Rectal smooth muscle tissue (tissue), 1 donor: ENCODE measurements around the gene TWIST2.

Source experiments
- H3K27ac ChIP-seq: one replicate; pipeline ENCODE4 v1.7.0; 2013; ENCODE audit warnings: low read depth, low read length, inconsistent platforms
- H3K27me3 ChIP-seq: one replicate; pipeline ENCODE4 v1.7.0; 2013; ENCODE audit warnings: low read length; ENCODE audit not compliant: control insufficient read depth, insufficient read depth
- H3K36me3 ChIP-seq: one replicate; pipeline ENCODE4 v1.7.0; 2013; ENCODE audit warnings: low read length; ENCODE audit not compliant: control insufficient read depth, insufficient read depth
- H3K4me1 ChIP-seq: one replicate; pipeline ENCODE4 v1.7.0; 2013; ENCODE audit warnings: low read length; ENCODE audit not compliant: control insufficient read depth, insufficient read depth
- H3K4me3 ChIP-seq: one replicate; pipeline ENCODE4 v1.7.0; 2013; ENCODE audit warnings: low read length
- H3K9ac ChIP-seq: one replicate; pipeline ENCODE4 v1.7.0; 2013; ENCODE audit warnings: low read length

TWIST2 gene

GRCh38 chr2:238926761-238927611, 79.1 kb downstream of the TWIST2 start:
- Histone ChIP-seq H3K27ac (no peak overlapping the region), H3K4me1 (no peaks in the 10 kb centered on the region), H3K9ac (no peak overlapping the region), H3K27me3 (no peaks in the 10 kb centered on the region), H3K36me3 (no peaks in the 10 kb centered on the region), H3K4me3 (no peak overlapping the region)

- no peaks in the 10 kb centered on the region for H3K4me1 ChIP-seq
- no peak overlapping the region for H3K9ac ChIP-seq
- no peaks in the 10 kb centered on the region for H3K36me3 ChIP-seq
- no peaks in the 10 kb centered on the region for H3K27me3 ChIP-seq
- no peak overlapping the region for H3K4me3 ChIP-seq
- H3K27ac ChIP-seq, result no peak overlapping the region
These were observed 80.0 kb downstream of the TWIST2 start for GRCh38 chr2:238927746-238928519.

GRCh38 chr2:238928520-238929241, 80.8 kb downstream of the TWIST2 start:
- Histone ChIP-seq H3K4me3 (no peak overlapping the region), H3K27ac (no peak overlapping the region), H3K9ac (no peak overlapping the region), H3K27me3 (no peaks in the 10 kb centered on the region), H3K4me1 (no peaks in the 10 kb centered on the region), H3K36me3 (no peaks in the 10 kb centered on the region)

- H3K4me1 ChIP-seq, result no peaks in the 10 kb centered on the region
- H3K27ac ChIP-seq, result no peak overlapping the region
- H3K4me3 ChIP-seq, result no peak overlapping the region
- H3K36me3 ChIP-seq, result no peaks in the 10 kb centered on the region
- H3K9ac ChIP-seq, result no peak overlapping the region
- H3K27me3 ChIP-seq, result no peaks in the 10 kb centered on the region
These were observed 81.6 kb downstream of the TWIST2 start for GRCh38 chr2:238929242-238930081.

- Histone ChIP-seq H3K4me1 (no peaks in the 10 kb centered on the region), H3K36me3 (no peaks in the 10 kb centered on the region), H3K27ac (no peak overlapping the region), H3K9ac (no peak overlapping the region), H3K27me3 (no peaks in the 10 kb centered on the region), H3K4me3 (no peak overlapping the region)
These were observed 82.3 kb downstream of the TWIST2 start for GRCh38 chr2:238930216-238930615.

GRCh38 chr2:238936162-238937052, 88.5 kb downstream of the TWIST2 start:
- H3K9ac ChIP-seq, result no peak overlapping the region
- no peak overlapping the region for H3K4me3 ChIP-seq
- no peaks in the 10 kb centered on the region for H3K36me3 ChIP-seq
- no peaks in the 10 kb centered on the region for H3K4me1 ChIP-seq
- no peak overlapping the region for H3K27ac ChIP-seq
- H3K27me3 ChIP-seq, result no peaks in the 10 kb centered on the region

- no peak overlapping the region for H3K27ac ChIP-seq
- no peaks in the 10 kb centered on the region for H3K27me3 ChIP-seq
- no peaks in the 10 kb centered on the region for H3K36me3 ChIP-seq
These were observed 90.1 kb downstream of the TWIST2 start for GRCh38 chr2:238938003-238938400.

GRCh38 chr2:238938401-238939055, 90.6 kb downstream of the TWIST2 start:
- H3K9ac ChIP-seq, result no peak overlapping the region
- H3K27me3 ChIP-seq, result no peaks in the 10 kb centered on the region
- H3K4me3 ChIP-seq, result no peak overlapping the region
- no peaks in the 10 kb centered on the region for H3K4me1 ChIP-seq
- H3K27ac ChIP-seq, result no peak overlapping the region
- H3K36me3 ChIP-seq, result no peaks in the 10 kb centered on the region

More at GRCh38 chr2:238938003-238938400, 90.1 kb downstream of the TWIST2 start:
- no peaks in the 10 kb centered on the region for H3K4me1 ChIP-seq
- H3K9ac ChIP-seq, result no peak overlapping the region
- no peak overlapping the region for H3K4me3 ChIP-seq

GRCh38 chr2:238939074-238939473, 91.2 kb downstream of the TWIST2 start:
- Histone ChIP-seq H3K9ac (no peak overlapping the region), H3K36me3 (no peaks in the 10 kb centered on the region), H3K4me3 (no peak overlapping the region), H3K4me1 (no peaks in the 10 kb centered on the region), H3K27me3 (no peaks in the 10 kb centered on the region), H3K27ac (no peak overlapping the region)

- Histone ChIP-seq H3K4me3 (no peak overlapping the region), H3K9ac (no peak overlapping the region), H3K4me1 (no peaks in the 10 kb centered on the region), H3K36me3 (no peaks in the 10 kb centered on the region), H3K27me3 (no peaks in the 10 kb centered on the region), H3K27ac (no peak overlapping the region)
These were observed 91.9 kb downstream of the TWIST2 start for GRCh38 chr2:238939521-238940403.
